OCI-LY7 (cell line): ENCODE results near the gene SOBP.

Source experiments
- CTCF ChIP-seq: fragments of 200-600 bp; sonication (generic); conservative IDR thresholded peaks from 2 replicates; pipeline ENCODE4 v1.5.1; 2014; ENCODE audit warnings: mild to moderate bottlenecking, antibody characterized with exemption, low read length, moderate library complexity, mixed read lengths
- EZH2phosphoT487 ChIP-seq: fragments of 200-600 bp; sonication (generic); IDR thresholded peaks from 2 replicates; pipeline ENCODE4 v1.6.1; 2018; ENCODE audit warnings: low read depth, borderline replicate concordance, mild to moderate bottlenecking, mixed run types, antibody characterized with exemption, low read length, moderate library complexity, mixed read lengths

GRCh38 chr6:107606407-107606806 is 116.5 kb downstream of the SOBP start:
- TF ChIP-seq EZH2phosphoT487 (no peak), CTCF (no peak)
